ENCODE measurements around the gene RETN.

Gene RETN

DNA sequence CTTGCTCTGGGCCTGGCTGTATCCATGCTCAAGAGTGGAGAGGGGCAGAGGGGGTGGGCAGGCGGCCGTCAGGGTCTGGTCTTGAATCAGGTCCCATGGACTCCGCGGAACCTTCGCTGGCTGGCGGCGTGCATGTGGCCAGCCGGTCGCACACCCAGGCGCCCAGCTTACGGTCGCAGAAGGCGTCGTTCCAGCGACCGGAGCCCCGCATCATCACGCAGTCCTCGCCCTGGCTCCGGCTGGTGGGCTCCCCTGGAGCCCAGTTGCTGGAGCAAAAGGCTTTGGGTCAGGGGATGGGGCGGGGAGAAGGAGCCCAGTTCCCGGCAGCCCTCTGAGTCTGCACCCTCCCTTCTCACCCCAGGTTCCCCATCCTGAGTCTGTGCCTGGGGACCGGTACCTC is 20.3 kb downstream of the RETN start:
- DNase-seq (ENCODE audit: extremely low spot score) = no peak
- POLR2A ChIA-PET = no interaction called here
- no peak for TF ChIP-seq CTCF (IDR thresholded peaks at IDR 0.05; ENCODE audit: control extremely low read depth, extremely low read depth, low read depth, missing control alignments)
- CTCF ChIA-PET = interaction anchor here (1.3 to 3.6 kb wide), 3 partner anchors 9 to 112 kb away, joined by 3 to 25 read pairs (median 4); partner anchors contain the start of gene TRAPPC5

GRCh38 chr19:7690779-7691258 is 22.0 kb downstream of the RETN start:
- no peak for DNase-seq (ENCODE audit: extremely low spot score)
- no peak for TF ChIP-seq CTCF (IDR thresholded peaks at IDR 0.05; ENCODE audit: control extremely low read depth, extremely low read depth, low read depth, missing control alignments)
- ChIA-PET CTCF (interaction anchor here (1.0 to 3.6 kb wide), 3 partner anchors 10 to 109 kb away, joined by 3 to 25 read pairs (median 3); partner anchors contain the start of gene TRAPPC5), POLR2A (interaction anchor here (0.6 kb wide), 1 partner anchor 40 kb away, joined by 3 read pairs; no protein-coding TSS in a partner anchor)

GRCh38 chr19:7691497-7691896 is 22.6 kb downstream of the RETN start:
- no peak for TF ChIP-seq CTCF (IDR thresholded peaks at IDR 0.05; ENCODE audit: control extremely low read depth, extremely low read depth, low read depth, missing control alignments)
- no peak for DNase-seq (ENCODE audit: extremely low spot score)
- CTCF ChIA-PET = interaction anchor here (1.0 to 3.6 kb wide), 2 partner anchors 11 to 109 kb away, joined by 3 to 25 read pairs; partner anchors contain the start of gene TRAPPC5
- POLR2A ChIA-PET = no interaction called here

- CTCF ChIA-PET = interaction anchor here (2.1 kb wide), 1 partner anchor 11 kb away, joined by 9 read pairs; the partner anchor contains the start of gene TRAPPC5
- POLR2A ChIA-PET = no interaction called here
- no peak for DNase-seq (ENCODE audit: extremely low spot score)
- no peak for TF ChIP-seq CTCF (IDR thresholded peaks at IDR 0.05; ENCODE audit: control extremely low read depth, extremely low read depth, low read depth, missing control alignments)
Observed at GRCh38 chr19:7692417-7693088, 23.7 kb downstream of the RETN start.

DNA sequence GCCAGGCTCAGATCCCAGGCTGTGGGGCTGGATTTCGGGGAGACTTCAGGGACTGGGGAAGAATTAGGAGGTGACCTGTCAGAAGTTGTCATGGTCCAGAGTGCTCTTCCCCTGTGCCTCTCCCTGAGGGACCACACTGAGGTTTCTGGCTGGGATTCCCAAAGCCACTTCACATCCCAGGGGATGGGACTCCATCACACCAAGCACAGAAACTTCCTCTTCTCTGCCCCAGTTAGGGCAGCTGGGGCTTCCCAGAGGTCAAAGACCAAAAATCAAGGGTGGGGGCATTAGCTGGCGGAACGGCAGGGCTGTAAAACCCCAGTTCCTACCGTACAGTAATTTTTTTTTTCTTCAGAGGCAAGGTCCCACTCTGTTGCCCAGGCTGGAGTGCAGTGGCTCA is 25.6 kb downstream of the RETN start:
- ChIA-PET POLR2A (no interaction called here), CTCF (interaction anchor here (1.4 to 2.1 kb wide), 2 partner anchors 13 to 106 kb away, joined by 5 to 9 read pairs; partner anchors contain the start of gene TRAPPC5)
- no peak for TF ChIP-seq CTCF (IDR thresholded peaks at IDR 0.05; ENCODE audit: control extremely low read depth, extremely low read depth, low read depth, missing control alignments)
- no peak for DNase-seq (ENCODE audit: extremely low spot score)

- POLR2A ChIA-PET = interaction anchor here (0.6 to 1.5 kb wide), 3 partner anchors 12 to 110 kb away, joined by 3 to 5 read pairs (median 3); no protein-coding TSS in a partner anchor
- CTCF ChIA-PET = interaction anchor here (1.1 to 5.7 kb wide), 5 partner anchors 17 to 154 kb away, joined by 3 to 47 read pairs (median 4); partner anchors contain the start of gene TRAPPC5
- no peak for TF ChIP-seq CTCF (IDR thresholded peaks at IDR 0.05; ENCODE audit: control extremely low read depth, extremely low read depth, low read depth, missing control alignments)
- no peak for DNase-seq (ENCODE audit: extremely low spot score)
Observed at GRCh38 chr19:7697721-7698287, 29.0 kb downstream of the RETN start.

All from GM10248 (cell line).